ENCODE measurements around the gene HOXA6.

HOXA6 gene

GRCh38 chr7:27095897-27096767 lies 51.4 kb downstream of the HOXA6 start, which contains the start of gene HOXA1:
Gene HOXA1, minus strand, starts transcription at chr7:27096000. Its CDS starts 88 bp downstream, at chr7:27095912.
- peak; percentile 93 for DNase-seq
